ENCODE results near the gene MEOX1.

GRCh38 chr17:43658900-43659299 lies 2.8 kb downstream of the MEOX1 start:
- TF ChIP-seq ZNF549 (CRISPR knock-in tag; IDR thresholded peaks at IDR 0.05) = no peak
- no peak for TF ChIP-seq FOXO4 (CRISPR knock-in tag; conservative IDR thresholded peaks at IDR 0.05)
- TF ChIP-seq HMGXB4 (CRISPR knock-in tag; IDR thresholded peaks at IDR 0.05; ENCODE audit: borderline replicate concordance in 1 of 2, low read depth in 1 of 2) = no peak
- TF ChIP-seq BHLHE40 (IDR thresholded peaks at IDR 0.05; ENCODE audit: low read length) = no peak
- TF ChIP-seq GTF2F1 (IDR thresholded peaks at IDR 0.05; ENCODE audit: low read length) = no peak
- TF ChIP-seq SP2 (CRISPR knock-in tag; IDR thresholded peaks at IDR 0.05) = no peak
- no peak for TF ChIP-seq HDAC2 (CRISPR knock-in tag; IDR thresholded peaks at IDR 0.05)
- TF ChIP-seq RERE (CRISPR knock-in tag; IDR thresholded peaks at IDR 0.05; ENCODE audit: low read depth) = no peak
- no peak for TF ChIP-seq POLR2A (IDR thresholded peaks at IDR 0.05; ENCODE audit: insufficient read depth in 1 of 2, low read depth in 2 of 2, low read length in 2 of 2)
